GM23338 (cell line): ENCODE measurements around the gene LRRC8B. TPM values are rescaled to one million over a fixed set of nuclear protein-coding genes. Genes with fewer than 3 reads are reported as not detected.

Experiments
- ATAC-seq: fragments of 200-7000 bp; cut with Tn5 transposase; 3 replicates; pipeline ENCODE4 v1.9.1; 2020
- DNase-seq: peaks from one replicate; pipeline ENCODE4 v3.0.0-alpha.2; 2015; ENCODE audit warnings: low spot score
- H2AFZ ChIP-seq: fragments of 200-600 bp; sonication (generic); 2 replicates; pipeline ENCODE4 v1.8.0; 2016; ENCODE audit warnings: antibody characterized with exemption, mild to moderate bottlenecking, moderate library complexity
- H3F3A ChIP-seq: fragments of 200-600 bp; sonication (generic); replicated peaks from 2 replicates; pipeline ENCODE4 v1.8.0; 2017; ENCODE audit warnings: antibody characterized with exemption, mixed run types, low read depth
- H3K27ac ChIP-seq: fragments of 200-600 bp; sonication (generic); 2 replicates; pipeline ENCODE4 v1.6.1; 2016; ENCODE audit warnings: low read depth
- H3K27me3 ChIP-seq: fragments of 200-600 bp; sonication (generic); 2 replicates; pipeline ENCODE4 v1.8.0; 2016; ENCODE audit warnings: mild to moderate bottlenecking, mixed run types, moderate library complexity; ENCODE audit not compliant: insufficient read depth
- H3K36me3 ChIP-seq: fragments of 200-600 bp; sonication (generic); 2 replicates; pipeline ENCODE4 v1.8.0; 2016; ENCODE audit warnings: mild to moderate bottlenecking; ENCODE audit not compliant: insufficient read depth
- H3K4me1 ChIP-seq: fragments of 200-600 bp; sonication (generic); 2 replicates; pipeline ENCODE4 v1.8.0; 2016; ENCODE audit warnings: mild to moderate bottlenecking, moderate library complexity; ENCODE audit not compliant: insufficient read depth
- H3K4me2 ChIP-seq: fragments of 200-600 bp; sonication (generic); 2 replicates; pipeline ENCODE4 v1.7.1; 2017; ENCODE audit warnings: mixed run types
- H3K4me3 ChIP-seq: fragments of 200-600 bp; sonication (generic); 2 replicates; pipeline ENCODE4 v1.6.1; 2016; ENCODE audit warnings: mixed run types
- H3K79me2 ChIP-seq: fragments of 200-600 bp; sonication (generic); replicated peaks from 2 replicates; pipeline ENCODE4 v1.8.0; 2017; ENCODE audit warnings: mild to moderate bottlenecking; ENCODE audit not compliant: insufficient read depth
- H3K9me2 ChIP-seq: fragments of 200-600 bp; sonication (generic); 2 replicates; pipeline ENCODE4 v1.8.0; 2017; ENCODE audit not compliant: insufficient read depth
- H4K20me1 ChIP-seq: fragments of 200-600 bp; sonication (generic); replicated peaks from 2 replicates; pipeline ENCODE4 v1.8.0; 2017; ENCODE audit warnings: mild to moderate bottlenecking; ENCODE audit not compliant: insufficient read depth
- H3K27ac Mint-ChIP-seq: 2 replicates; pipeline ENCODE4 v1.8.0; 2020; ENCODE audit warnings: inconsistent platforms, mild to moderate bottlenecking, moderate library complexity, mixed read lengths
- H3K27me3 Mint-ChIP-seq: 3 replicates; pipeline ENCODE4 v1.8.0; 2022; ENCODE audit warnings: low read depth, mild to moderate bottlenecking, moderate library complexity, mixed read lengths, inconsistent platforms; ENCODE audit not compliant: insufficient read depth, poor library complexity
- H3K36me3 Mint-ChIP-seq: 3 replicates; pipeline ENCODE4 v1.8.0; 2021; ENCODE audit warnings: low read depth, mild to moderate bottlenecking, inconsistent platforms, moderate library complexity, mixed read lengths
- H3K4me1 Mint-ChIP-seq: 3 replicates; pipeline ENCODE4 v1.8.0; 2020; ENCODE audit warnings: mild to moderate bottlenecking, inconsistent platforms, mixed read lengths
- H3K4me3 Mint-ChIP-seq: 3 replicates; pipeline ENCODE4 v1.8.0; 2021; ENCODE audit warnings: moderate library complexity, mild to moderate bottlenecking, inconsistent platforms, mixed read lengths
- H3K9me3 Mint-ChIP-seq: 3 replicates; pipeline ENCODE4 v1.8.0; 2020; ENCODE audit warnings: moderate library complexity, mild to moderate bottlenecking, inconsistent platforms, mixed read lengths
- CREB1 ChIP-seq: fragments of 250-450 bp; sonication (Bioruptor Pico); IDR thresholded peaks from 2 replicates; pipeline ENCODE4 v1.5.0; 2020; ENCODE audit warnings: low read depth, mild to moderate bottlenecking, moderate library complexity
- EZH2 ChIP-seq: fragments of 200-600 bp; sonication (generic); IDR thresholded peaks from one replicate; pipeline ENCODE4 v1.8.0; 2017; ENCODE audit warnings: antibody characterized with exemption, mild to moderate bottlenecking, low read depth; ENCODE audit not compliant: unreplicated experiment
- EZH2phosphoT487 ChIP-seq: fragments of 200-600 bp; sonication (generic); IDR thresholded peaks from one replicate; pipeline ENCODE4 v1.8.1; 2018; ENCODE audit warnings: antibody characterized with exemption; ENCODE audit not compliant: unreplicated experiment
- JUNB ChIP-seq: IDR thresholded peaks from one replicate; pipeline ENCODE4 v1.6.1; 2016; ENCODE audit warnings: antibody characterized with exemption; ENCODE audit not compliant: unreplicated experiment
- NANOG ChIP-seq: IDR thresholded peaks from 2 replicates; pipeline ENCODE4 v1.6.1; 2016; ENCODE audit warnings: antibody characterized with exemption, borderline replicate concordance
- POLR2AphosphoS5 ChIP-seq: IDR thresholded peaks from 2 replicates; pipeline ENCODE4 v1.6.1; 2016; ENCODE audit warnings: antibody characterized with exemption, low read depth
- STAT1 ChIP-seq: IDR thresholded peaks from one replicate; pipeline ENCODE4 v1.6.1; 2016; ENCODE audit warnings: antibody characterized with exemption; ENCODE audit not compliant: unreplicated experiment
- ZNF114 ChIP-seq: fragments of 250-450 bp; sonication (Bioruptor Pico); IDR thresholded peaks from 2 replicates; pipeline ENCODE4 v1.5.0; 2020; ENCODE audit warnings: mild to moderate bottlenecking, moderate library complexity
- ZNF331 ChIP-seq: fragments of 250-450 bp; sonication (Bioruptor Pico); IDR thresholded peaks from 2 replicates; pipeline ENCODE4 v1.5.0; 2020; ENCODE audit warnings: low read depth, mild to moderate bottlenecking, moderate library complexity
- polyA plus RNA-seq: library from polyadenylated mRNA; unstranded; fragments of >200 nt; fragmentation: Nextera tagmentation; extraction: Ambion mirVana; gene quantifications from 2 replicates; pipeline ENCODE4 v1.2.1, GENCODE V29; 2016
- total RNA-seq: library from RNA; depleted of rRNA; stranded (reverse); fragments of >200 nt; shearing (Covaris generic); gene quantifications from 2 replicates; pipeline ENCODE4 v1.2.3, GENCODE V29; 2014
- TF ChIP-seq, protein P1 (sequence below), 2 experiments: fragments of 200-600 bp in 1 of 2; sonication (generic) in 1 of 2; conservative IDR thresholded peaks; 2 replicates each; pipeline versions ENCODE4 v1.5.1 to v1.6.1; 2016 to 2017; ENCODE audit warnings: antibody characterized with exemption in 2 of 2, low read depth in 2 of 2, mild to moderate bottlenecking in 2 of 2, moderate library complexity in 1 of 2
- TF ChIP-seq, protein P2 (sequence below): IDR thresholded peaks from 2 replicates; pipeline ENCODE4 v1.6.1; 2016; ENCODE audit warnings: antibody characterized with exemption

LRRC8B gene
- total and polyA plus RNA-seq, 2 experiments from 2014 or later = 9.0 to 26.5 TPM

DNA sequence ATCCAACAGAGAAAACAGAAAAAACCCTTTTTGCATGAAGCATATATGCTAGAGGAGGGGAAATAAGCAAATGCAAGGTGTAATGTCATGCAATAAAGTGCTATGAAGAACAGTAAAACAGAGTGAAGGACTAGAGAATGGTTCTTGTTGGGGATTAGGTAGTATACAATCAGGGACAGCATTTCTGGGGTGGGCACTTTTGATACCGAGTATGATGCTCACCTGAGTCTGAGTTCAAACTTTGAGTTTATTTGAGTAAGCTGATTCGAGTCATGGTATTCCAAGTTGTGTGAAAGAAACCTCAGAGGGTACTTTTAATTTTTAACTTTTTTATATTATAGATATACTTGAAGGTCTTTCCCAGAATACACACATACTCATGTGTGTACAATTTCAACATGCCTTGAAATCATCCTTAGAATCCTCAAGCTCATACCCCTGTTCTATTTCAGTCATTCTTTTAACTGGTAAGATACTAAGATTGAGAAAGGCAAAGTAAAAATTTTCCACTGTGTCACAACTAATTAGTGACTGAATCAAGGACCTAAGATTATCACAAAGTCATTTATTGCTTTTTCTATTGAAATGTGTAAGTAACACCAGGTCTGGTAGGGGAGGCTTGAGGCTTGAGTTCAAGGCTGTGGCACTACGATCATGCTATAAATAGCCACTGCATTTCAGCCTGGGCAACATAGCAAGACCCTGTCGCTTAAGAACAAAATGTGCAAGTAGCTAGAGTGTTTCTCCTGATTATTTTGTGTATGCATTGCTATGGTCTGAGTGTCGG is 12.1 kb downstream of the LRRC8B start:
- ATAC-seq (no peak), DNase-seq (no peak)
- Histone ChIP-seq H3K4me3 (no peak overlapping the region), H3K27me3 (no peaks in the 10 kb centered on the region), H3K27ac (no peak overlapping the region), H3F3A (no peaks in the 10 kb centered on the region), H4K20me1 (peaks cover 10% of the 10 kb centered on the region), H3K79me2 (peaks cover 98% of the 10 kb centered on the region), H3K9me2 (no peaks in the 10 kb centered on the region), H3K36me3 (no peaks in the 10 kb centered on the region), H3K4me1 (no peaks in the 10 kb centered on the region; the same call in 1 of the 2 replicates), H2AFZ (no peak overlapping the region), H3K4me2 (no peak overlapping the region)
- Mint-ChIP-seq H3K27me3 (peaks cover 2% of the 10 kb centered on the region), H3K4me1 (peaks cover 15% of the 10 kb centered on the region; the same call in 2 of the 3 replicates), H3K27ac (no peak overlapping the region), H3K9me3 (no peaks in the 10 kb centered on the region), H3K4me3 (no peak overlapping the region), H3K36me3 (peaks cover 9% of the 10 kb centered on the region; the same call in 1 of the 3 replicates)
- TF ChIP-seq JUNB (no peak), EZH2phosphoT487 (no peak), STAT1 (no peak), EZH2 (no peak)

DNA sequence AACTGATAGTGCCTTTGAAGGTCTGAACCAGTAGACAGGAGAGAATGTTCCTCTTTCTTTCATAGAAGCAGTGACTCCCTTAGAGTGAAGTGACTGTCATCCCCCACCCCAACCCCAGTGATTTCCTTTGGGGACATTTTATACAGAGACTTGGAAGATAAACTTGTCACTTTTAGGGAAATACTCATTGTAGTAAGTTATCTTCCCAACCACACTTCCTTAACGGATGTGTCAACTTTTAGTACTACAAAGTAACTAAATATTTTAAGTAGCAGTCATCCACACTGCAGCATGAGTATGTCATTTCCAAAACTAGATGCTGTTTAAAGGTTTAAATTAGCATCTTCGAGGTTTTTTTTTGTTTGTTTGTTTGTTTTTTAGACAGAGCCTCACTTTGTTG is 13.7 kb downstream of the LRRC8B start:
- H3K27me3 Mint-ChIP-seq = peaks cover 2% of the 10 kb centered on the region
- H3K36me3 Mint-ChIP-seq = peaks cover 4% of the 10 kb centered on the region; the same call in 1 of the 3 replicates
- H3K4me3 ChIP-seq = no peak overlapping the region
- no peak overlapping the region for H3K4me2 ChIP-seq
- H3K36me3 ChIP-seq = no peaks in the 10 kb centered on the region
- H3K4me1 Mint-ChIP-seq = peaks cover 7% of the 10 kb centered on the region; the same call in 2 of the 3 replicates
- H4K20me1 ChIP-seq = peaks cover 9% of the 10 kb centered on the region
- H3F3A ChIP-seq = no peaks in the 10 kb centered on the region
- H2AFZ ChIP-seq = no peak overlapping the region
- no peak for ATAC-seq
- no peak for TF ChIP-seq CREB1 (CRISPR knock-in tag)
- TF ChIP-seq JUNB = no peak
- TF ChIP-seq EZH2 = no peak
- no peaks in the 10 kb centered on the region for H3K9me3 Mint-ChIP-seq
- no peaks in the 10 kb centered on the region for H3K4me1 ChIP-seq
- no peaks in the 10 kb centered on the region for H3K9me2 ChIP-seq
- H3K4me3 Mint-ChIP-seq = no peak overlapping the region
- H3K27ac Mint-ChIP-seq = no peak overlapping the region
- H3K27ac ChIP-seq = no peak overlapping the region
- peaks cover 98% of the 10 kb centered on the region for H3K79me2 ChIP-seq
- no peak for DNase-seq
- no peaks in the 10 kb centered on the region for H3K27me3 ChIP-seq

DNA sequence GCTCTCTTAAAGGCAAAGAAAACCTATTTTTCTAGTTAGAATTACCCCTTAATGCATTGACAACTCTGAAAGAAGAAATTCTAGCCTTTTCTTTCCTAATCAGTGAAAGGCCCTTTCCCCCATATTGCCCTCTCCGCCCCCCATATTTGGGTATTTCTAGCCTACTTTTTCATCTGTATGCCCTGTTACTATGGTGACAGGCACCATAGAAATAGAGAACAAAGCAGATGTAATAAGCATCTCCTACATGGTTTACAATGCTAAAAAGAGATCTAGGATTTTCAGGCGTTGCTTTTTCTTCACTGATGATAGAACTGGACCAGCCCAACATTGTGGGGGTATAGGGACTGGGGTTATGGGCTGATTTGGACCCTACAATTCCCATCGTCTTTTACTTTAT is 14.5 kb downstream of the LRRC8B start:
- DNase-seq (no peak), ATAC-seq (no peak)
- H3K27me3 ChIP-seq = no peaks in the 10 kb centered on the region
- Mint-ChIP-seq H3K27ac (no peak overlapping the region), H3K9me3 (no peaks in the 10 kb centered on the region), H3K27me3 (peaks cover 2% of the 10 kb centered on the region), H3K36me3 (peaks cover 4% of the 10 kb centered on the region; the same call in 1 of the 3 replicates), H3K4me3 (no peak overlapping the region), H3K4me1 (peaks cover 5% of the 10 kb centered on the region; the same call in 2 of the 3 replicates)
- H3K4me2 ChIP-seq = no peak overlapping the region
- H3F3A ChIP-seq = no peaks in the 10 kb centered on the region
- peaks cover 98% of the 10 kb centered on the region for H3K79me2 ChIP-seq
- H3K36me3 ChIP-seq = no peaks in the 10 kb centered on the region
- H3K27ac ChIP-seq = no peak overlapping the region
- H3K9me2 ChIP-seq = no peaks in the 10 kb centered on the region
- H3K4me3 ChIP-seq = no peak overlapping the region
- H4K20me1 ChIP-seq = peaks cover 9% of the 10 kb centered on the region
- H3K4me1 ChIP-seq = no peaks in the 10 kb centered on the region
- no peak overlapping the region for H2AFZ ChIP-seq
- TF ChIP-seq, protein P1, sequence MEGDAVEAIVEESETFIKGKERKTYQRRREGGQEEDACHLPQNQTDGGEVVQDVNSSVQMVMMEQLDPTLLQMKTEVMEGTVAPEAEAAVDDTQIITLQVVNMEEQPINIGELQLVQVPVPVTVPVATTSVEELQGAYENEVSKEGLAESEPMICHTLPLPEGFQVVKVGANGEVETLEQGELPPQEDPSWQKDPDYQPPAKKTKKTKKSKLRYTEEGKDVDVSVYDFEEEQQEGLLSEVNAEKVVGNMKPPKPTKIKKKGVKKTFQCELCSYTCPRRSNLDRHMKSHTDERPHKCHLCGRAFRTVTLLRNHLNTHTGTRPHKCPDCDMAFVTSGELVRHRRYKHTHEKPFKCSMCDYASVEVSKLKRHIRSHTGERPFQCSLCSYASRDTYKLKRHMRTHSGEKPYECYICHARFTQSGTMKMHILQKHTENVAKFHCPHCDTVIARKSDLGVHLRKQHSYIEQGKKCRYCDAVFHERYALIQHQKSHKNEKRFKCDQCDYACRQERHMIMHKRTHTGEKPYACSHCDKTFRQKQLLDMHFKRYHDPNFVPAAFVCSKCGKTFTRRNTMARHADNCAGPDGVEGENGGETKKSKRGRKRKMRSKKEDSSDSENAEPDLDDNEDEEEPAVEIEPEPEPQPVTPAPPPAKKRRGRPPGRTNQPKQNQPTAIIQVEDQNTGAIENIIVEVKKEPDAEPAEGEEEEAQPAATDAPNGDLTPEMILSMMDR (conservative IDR thresholded peaks at IDR 0.05; ENCODE audit: low read depth in 2 of 2) = no peak
- TF ChIP-seq POLR2AphosphoS5 = no peak
- no peak for TF ChIP-seq ZNF331 (CRISPR knock-in tag)
- no peak for TF ChIP-seq STAT1
- TF ChIP-seq NANOG = no peak
- TF ChIP-seq, protein P2, sequence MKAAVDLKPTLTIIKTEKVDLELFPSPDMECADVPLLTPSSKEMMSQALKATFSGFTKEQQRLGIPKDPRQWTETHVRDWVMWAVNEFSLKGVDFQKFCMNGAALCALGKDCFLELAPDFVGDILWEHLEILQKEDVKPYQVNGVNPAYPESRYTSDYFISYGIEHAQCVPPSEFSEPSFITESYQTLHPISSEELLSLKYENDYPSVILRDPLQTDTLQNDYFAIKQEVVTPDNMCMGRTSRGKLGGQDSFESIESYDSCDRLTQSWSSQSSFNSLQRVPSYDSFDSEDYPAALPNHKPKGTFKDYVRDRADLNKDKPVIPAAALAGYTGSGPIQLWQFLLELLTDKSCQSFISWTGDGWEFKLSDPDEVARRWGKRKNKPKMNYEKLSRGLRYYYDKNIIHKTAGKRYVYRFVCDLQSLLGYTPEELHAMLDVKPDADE = no peak
- no peak for TF ChIP-seq EZH2phosphoT487
- TF ChIP-seq ZNF114 (CRISPR knock-in tag) = no peak
